SK-MEL-5 (cell line): ENCODE data around the gene EME1. TPM values are rescaled to one million over a fixed set of nuclear protein-coding genes. Genes with fewer than 3 reads are reported as not detected.

Experiments
- DNase-seq: peaks from one replicate; pipeline ENCODE4 v3.0.0-alpha.2; 2016; ENCODE audit warnings: low read depth, low spot score
- in situ Hi-C: cut with HindIII; loops from 2 replicates; pipeline ENCODE4 v1.10.0; 2016; ENCODE audit warnings: low sequenced_read_pairs, high pct_unique_total_duplicates, low pct_unique_long_range_greater_than_20kb
- small RNA-seq, 2 experiments: library from RNA; depleted of rRNA; stranded (forward); fragments of <200 nt; gene quantifications; one replicate each; pipeline ENCODE3, GENCODE V24; 2014
- total RNA-seq: library from RNA; depleted of rRNA; stranded (reverse); fragments of >200 nt; shearing (Covaris generic); gene quantifications from 2 replicates; pipeline ENCODE4 v1.2.3, GENCODE V29; 2014; rRNA removed

Gene EME1
- total RNA-seq, 1 experiment from 2014 or later = 13.0 TPM

DNA sequence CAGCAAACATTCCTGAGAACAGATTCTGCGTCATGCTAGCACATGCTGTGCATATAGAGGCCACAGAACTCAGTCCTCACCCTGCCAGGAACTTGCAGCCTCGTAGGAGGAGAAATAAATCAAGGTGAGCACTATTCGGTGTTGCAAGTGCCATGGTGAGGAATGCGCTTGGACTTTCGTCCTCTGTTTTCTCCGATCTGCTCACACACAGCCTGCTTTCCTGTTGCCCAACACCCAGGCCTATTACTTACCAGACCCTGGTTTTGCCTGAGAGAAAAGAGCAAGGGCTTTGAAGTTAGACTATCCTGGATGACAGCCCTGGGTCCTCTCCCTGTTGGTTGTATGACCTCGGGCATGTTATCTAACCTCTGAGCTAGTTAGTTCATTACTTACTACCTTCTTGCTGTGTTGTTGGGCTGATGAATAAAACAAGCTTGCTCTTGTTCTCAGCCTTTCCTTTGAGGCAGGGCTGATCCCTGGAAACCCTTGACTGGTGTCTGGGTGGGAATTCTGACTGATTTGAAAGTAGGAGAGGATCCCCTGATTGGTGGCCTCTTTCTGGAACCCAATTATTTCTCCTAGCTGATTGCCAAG lies 55.9 kb downstream of the EME1 start:
- DNase-seq = no peak
- in situ Hi-C loops = no loop called here

DNA sequence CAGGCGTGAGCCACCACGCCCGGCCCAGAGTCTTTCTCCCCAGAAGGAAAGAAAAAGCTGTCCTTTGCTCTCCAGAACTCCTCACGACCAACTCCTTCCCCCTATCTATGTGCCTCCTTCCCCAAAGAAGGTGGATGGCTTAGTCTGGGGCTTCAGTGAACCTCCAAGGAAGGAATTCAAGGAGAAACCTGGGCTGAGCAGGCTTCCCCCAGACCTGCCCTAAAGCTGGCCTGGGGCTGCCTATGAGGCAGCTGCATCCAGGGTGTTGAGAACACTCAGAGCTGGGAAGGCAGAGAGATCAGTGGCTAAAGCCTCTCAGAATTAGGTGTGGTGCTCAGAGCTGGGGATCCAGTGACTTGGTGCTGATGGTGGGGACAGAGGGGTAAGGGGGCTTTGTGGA lies 56.8 kb downstream of the EME1 start:
- no peak for DNase-seq
- in situ Hi-C loops = no loop called here

Small RNAs within 50 kb of the gene (small RNA-seq; reads per million reads assigned to genes)
- 0 reads per million in 2 experiments for gene RF00019

Other genes starting within 250 kb of the EME1 start
- gene SAMD14, start 243.1 kb upstream of the EME1 start, total RNA-seq = 0.03 TPM in 1 of 2 replicates, not detected in the other
- gene PPP1R9B, start 222.6 kb upstream of the EME1 start, total RNA-seq = 33.6 and 36.2 TPM in 2 replicates
- not detected in 2 replicates for gene SGCA, start 207.2 kb upstream of the EME1 start, total RNA-seq
- 0.03 TPM in 2 replicates for gene COL1A1, start 171.6 kb upstream of the EME1 start, total RNA-seq
- 0.08 and 1.3 TPM in 2 replicates for gene TMEM92, start 98.8 kb upstream of the EME1 start, total RNA-seq
- gene XYLT2, start 27.1 kb upstream of the EME1 start, total RNA-seq = 31.7 and 34.2 TPM in 2 replicates
- 107 and 120 TPM in 2 replicates for gene MRPL27, start within 50 bp of the EME1 start, total RNA-seq
- 174 and 177 TPM in 2 replicates for gene LRRC59, start 24.3 kb downstream of the EME1 start, total RNA-seq
- 11.2 and 11.8 TPM in 2 replicates for gene ACSF2, start 53.0 kb downstream of the EME1 start, total RNA-seq
- gene CHAD, start 95.7 kb downstream of the EME1 start, total RNA-seq = not detected in 2 replicates
- 35.7 and 41.4 TPM in 2 replicates for gene RSAD1, start 105.6 kb downstream of the EME1 start, total RNA-seq
- 0.32 and 1.5 TPM in 2 replicates for gene MYCBPAP, start 135.2 kb downstream of the EME1 start, total RNA-seq
- gene EPN3, start 159.5 kb downstream of the EME1 start, total RNA-seq = 0.03 TPM in 1 of 2 replicates, not detected in the other
- 46.6 and 50.9 TPM in 2 replicates for gene SPATA20, start 173.9 kb downstream of the EME1 start, total RNA-seq
- gene CACNA1G, start 187.5 kb downstream of the EME1 start, total RNA-seq = not detected in 2 replicates